Liver (tissue), 9 donors: ENCODE measurements around the gene LPAR2. TPM values are rescaled to one million over a fixed set of nuclear protein-coding genes. Genes with fewer than 3 reads are reported as not detected.

Experiments
- DNase-seq: peaks from one replicate; pipeline ENCODE4 v3.0.0-alpha.2; 2017; ENCODE audit warnings: low spot score
- H3K27ac ChIP-seq, 2 donors: one replicate each; pipeline ENCODE4 v1.7.0; 2013; ENCODE audit warnings: inconsistent platforms in 2 of 2, low read length in 2 of 2, control low read depth in 1 of 2, low read depth in 1 of 2, mild to moderate bottlenecking in 1 of 2
- H3K27me3 ChIP-seq, 4 donors: one replicate each; pipeline versions ENCODE4 v1.6.1 to v1.7.0; 2013; ENCODE audit warnings: low read length in 3 of 4, inconsistent platforms in 1 of 4, mild to moderate bottlenecking in 1 of 4, moderate library complexity in 1 of 4; ENCODE audit not compliant: control insufficient read depth in 4 of 4, insufficient read depth in 4 of 4
- H3K36me3 ChIP-seq, 4 donors: one replicate each; pipeline versions ENCODE4 v1.6.1 to v1.7.0; 2013; ENCODE audit warnings: low read length in 3 of 4, mild to moderate bottlenecking in 3 of 4, low read depth in 1 of 4, moderate library complexity in 1 of 4; ENCODE audit not compliant: control insufficient read depth in 4 of 4, insufficient read depth in 3 of 4
- H3K4me1 ChIP-seq, 4 donors: one replicate each; pipeline versions ENCODE4 v1.6.1 to v1.7.0; 2013; ENCODE audit warnings: low read length in 3 of 4, mild to moderate bottlenecking in 3 of 4, moderate library complexity in 1 of 4; ENCODE audit not compliant: control insufficient read depth in 4 of 4, insufficient read depth in 4 of 4
- H3K4me3 ChIP-seq, 3 donors: one replicate each; pipeline versions ENCODE4 v1.6.1 to v1.7.0; 2013; ENCODE audit warnings: low read length in 3 of 3, control low read depth in 1 of 3, low read depth in 1 of 3, mild to moderate bottlenecking in 1 of 3
- H3K9ac ChIP-seq, 2 donors: one replicate each; pipeline ENCODE4 v1.7.0; 2013; ENCODE audit warnings: low read length in 2 of 2, mild to moderate bottlenecking in 2 of 2, moderate library complexity in 2 of 2, control low read depth in 1 of 2, low read depth in 1 of 2
- H3K9me3 ChIP-seq, 4 donors: one replicate each; pipeline versions ENCODE4 v1.6.1 to v1.7.0; 2013; ENCODE audit warnings: low read length in 3 of 4; ENCODE audit not compliant: control insufficient read depth in 4 of 4
- ATF3 ChIP-seq: IDR thresholded peaks from 2 replicates; pipeline ENCODE4 v1.6.1; 2016; ENCODE audit warnings: antibody characterized with exemption
- CTCF ChIP-seq: fragments of 150-350 bp; IDR thresholded peaks from 2 replicates; pipeline ENCODE4 v1.5.1; 2017; ENCODE audit warnings: improper control_type of control experiment, low read depth, low read length; ENCODE audit not compliant: missing input control
- EGR1 ChIP-seq, 2 donors: IDR thresholded peaks; 2 replicates each; pipeline ENCODE4 v1.6.1; 2016 to 2018; ENCODE audit warnings: antibody characterized with exemption in 2 of 2, low read depth in 2 of 2
- FOXA1 ChIP-seq: IDR thresholded peaks from 2 replicates; pipeline ENCODE4 v1.6.1; 2016; ENCODE audit warnings: antibody characterized with exemption
- HNF4A ChIP-seq, 2 donors: conservative IDR thresholded peaks; 2 replicates each; pipeline ENCODE4 v1.6.1; 2016; ENCODE audit warnings: antibody characterized with exemption in 2 of 2, mild to moderate bottlenecking in 2 of 2
- HNF4G ChIP-seq: IDR thresholded peaks from 2 replicates; pipeline ENCODE4 v1.6.1; 2016; ENCODE audit warnings: antibody characterized with exemption
- JUND ChIP-seq, 2 donors: IDR thresholded peaks; 2 replicates each; pipeline ENCODE4 v1.6.1; 2016; ENCODE audit warnings: antibody characterized with exemption in 2 of 2
- RAD21 ChIP-seq, 2 donors: IDR thresholded peaks; 2 replicates each; pipeline ENCODE4 v1.6.1; 2016; ENCODE audit warnings: antibody characterized with exemption in 2 of 2, mild to moderate bottlenecking in 2 of 2
- REST ChIP-seq: IDR thresholded peaks from 2 replicates; pipeline ENCODE4 v1.6.1; 2016; ENCODE audit warnings: antibody characterized with exemption, mild to moderate bottlenecking
- RXRA ChIP-seq, 2 donors: IDR thresholded peaks; 2 replicates each; pipeline ENCODE4 v1.6.1; 2017 to 2018; ENCODE audit warnings: antibody characterized with exemption in 2 of 2, mild to moderate bottlenecking in 1 of 2
- TAF1 ChIP-seq: conservative IDR thresholded peaks from 2 replicates; pipeline ENCODE4 v1.6.1; 2016; ENCODE audit warnings: antibody characterized with exemption, mild to moderate bottlenecking
- YY1 ChIP-seq: IDR thresholded peaks from 2 replicates; pipeline ENCODE4 v1.6.1; 2016; ENCODE audit warnings: antibody characterized with exemption, mild to moderate bottlenecking
- ZBTB33 ChIP-seq: IDR thresholded peaks from 2 replicates; pipeline ENCODE4 v1.6.1; 2016; ENCODE audit warnings: antibody characterized with exemption
- WGBS: extraction: QIAGEN DNeasy Blood & Tissue Kit; methylation state at CpG from one replicate; pipeline ENCODE4 v1.1.7; 2013; 5-methylcytosine and 5-hydroxymethylcytosine counted together
- polyA plus RNA-seq, 2 donors: library from polyadenylated mRNA; stranded (reverse) in 1 of 2; unstranded in 1 of 2; fragments of 200-250 nt in 1 of 2; fragments of >200 nt in 1 of 2; fragmentation: Nextera tagmentation in 1 of 2; extraction: Ambion mirVana in 1 of 2; gene quantifications; one replicate each; pipeline versions ENCODE4 v1.2.1 to v1.2.3, GENCODE V29; 2013 to 2015
- total RNA-seq, 2 donors: library from RNA; depleted of rRNA; stranded (reverse); fragments of >200 nt; gene quantifications; one replicate each; pipeline ENCODE4 v1.2.3, GENCODE V29; 2014
- donor health status: healthy.
- donor health status: healthy.
- donor health status: healthy.
- donor health status: healthy.
- donor health status: healthy.

Gene LPAR2
- total and polyA plus RNA-seq, 4 donors, result 1.0 to 3.4 (median 1.2) TPM

- Histone ChIP-seq H3K36me3 (peaks cover 22 to 47% (median 32%) of the 10 kb centered on the region in 4 donors), H3K27me3 (no peaks in the 10 kb centered on the region), H3K27ac (no peak overlapping the region), H3K4me1 (peaks cover 4 to 20% (median 17%) of the 10 kb centered on the region in 4 donors), H3K9ac (no peak overlapping the region), H3K9me3 (no peaks in the 10 kb centered on the region), H3K4me3 (no peak overlapping the region)
- TF ChIP-seq YY1, result no peak
- TF ChIP-seq TAF1, result no peak
- no peak for TF ChIP-seq CTCF
- no peak for TF ChIP-seq RXRA (IDR thresholded peaks at IDR 0.05)
- no peak for TF ChIP-seq REST
- no peak for TF ChIP-seq ATF3
- no peak for TF ChIP-seq RAD21 (IDR thresholded peaks at IDR 0.05)
- no peak for DNase-seq
- WGBS, result 92% methylated on average over 17 of the region's 17 CpGs
Observed at GRCh38 chr19:19659646-19660245, 31.7 kb upstream of the LPAR2 start.

- Histone ChIP-seq H3K27me3 (no peaks in the 10 kb centered on the region), H3K4me1 (peaks cover 3 to 14% (median 12%) of the 10 kb centered on the region in 4 donors), H3K9ac (no peak overlapping the region), H3K27ac (no peak overlapping the region), H3K36me3 (peaks cover 24 to 71% (median 46%) of the 10 kb centered on the region in 4 donors), H3K9me3 (no peaks in the 10 kb centered on the region), H3K4me3 (no peak overlapping the region)
- DNase-seq, result no peak
- TF ChIP-seq HNF4A (conservative IDR thresholded peaks at IDR 0.05), result no peak
- no peak for TF ChIP-seq EGR1 (IDR thresholded peaks at IDR 0.05; ENCODE audit: low read depth in 2 of 2)
- 88% methylated on average over 10 of the region's 10 CpGs for WGBS
Observed at GRCh38 chr19:19657397-19657783, 29.4 kb upstream of the LPAR2 start.

- WGBS, result 98% methylated on average over 33 of the region's 33 CpGs
- H3K36me3 ChIP-seq, result peaks cover 24 to 78% (median 50%) of the 10 kb centered on the region in 4 donors
- DNase-seq, result no peak
- no peak overlapping the region for H3K9ac ChIP-seq
- peaks cover 0 to 7% (median 5%) of the 10 kb centered on the region in 4 donors for H3K4me1 ChIP-seq
- no peaks in the 10 kb centered on the region for H3K9me3 ChIP-seq
- H3K27ac ChIP-seq, result no peak overlapping the region
- H3K4me3 ChIP-seq, result no peak overlapping the region
- H3K27me3 ChIP-seq, result no peaks in the 10 kb centered on the region
- no peak for TF ChIP-seq YY1
- no peak for TF ChIP-seq REST
- TF ChIP-seq RAD21 (IDR thresholded peaks at IDR 0.05), result no peak
- no peak for TF ChIP-seq JUND (IDR thresholded peaks at IDR 0.05)
- no peak for TF ChIP-seq EGR1 (IDR thresholded peaks at IDR 0.05; ENCODE audit: low read depth in 2 of 2)
- no peak for TF ChIP-seq HNF4G
- TF ChIP-seq ZBTB33, result no peak
- no peak for TF ChIP-seq TAF1
- TF ChIP-seq HNF4A (conservative IDR thresholded peaks at IDR 0.05), result no peak
- no peak for TF ChIP-seq RXRA (IDR thresholded peaks at IDR 0.05)
- TF ChIP-seq FOXA1, result no peak
Observed at GRCh38 chr19:19656451-19657396, 28.7 kb upstream of the LPAR2 start.
